Liver (tissue), 9 donors: ENCODE results near the gene EMSY. TPM values are rescaled to one million over a fixed set of nuclear protein-coding genes. Genes with fewer than 3 reads are reported as not detected.

ENCODE experiments used
- DNase-seq: peaks from one replicate; pipeline ENCODE4 v3.0.0-alpha.2; 2017; ENCODE audit warnings: low spot score
- H3K27ac ChIP-seq, 2 donors: one replicate each; pipeline ENCODE4 v1.7.0; 2013; ENCODE audit warnings: inconsistent platforms in 2 of 2, low read length in 2 of 2, control low read depth in 1 of 2, low read depth in 1 of 2, mild to moderate bottlenecking in 1 of 2
- H3K27me3 ChIP-seq, 4 donors: one replicate each; pipeline versions ENCODE4 v1.6.1 to v1.7.0; 2013; ENCODE audit warnings: low read length in 3 of 4, inconsistent platforms in 1 of 4, mild to moderate bottlenecking in 1 of 4, moderate library complexity in 1 of 4; ENCODE audit not compliant: control insufficient read depth in 4 of 4, insufficient read depth in 4 of 4
- H3K36me3 ChIP-seq, 4 donors: one replicate each; pipeline versions ENCODE4 v1.6.1 to v1.7.0; 2013; ENCODE audit warnings: low read length in 3 of 4, mild to moderate bottlenecking in 3 of 4, low read depth in 1 of 4, moderate library complexity in 1 of 4; ENCODE audit not compliant: control insufficient read depth in 4 of 4, insufficient read depth in 3 of 4
- H3K4me1 ChIP-seq, 4 donors: one replicate each; pipeline versions ENCODE4 v1.6.1 to v1.7.0; 2013; ENCODE audit warnings: low read length in 3 of 4, mild to moderate bottlenecking in 3 of 4, moderate library complexity in 1 of 4; ENCODE audit not compliant: control insufficient read depth in 4 of 4, insufficient read depth in 4 of 4
- H3K4me3 ChIP-seq, 3 donors: one replicate each; pipeline versions ENCODE4 v1.6.1 to v1.7.0; 2013; ENCODE audit warnings: low read length in 3 of 3, control low read depth in 1 of 3, low read depth in 1 of 3, mild to moderate bottlenecking in 1 of 3
- H3K9ac ChIP-seq, 2 donors: one replicate each; pipeline ENCODE4 v1.7.0; 2013; ENCODE audit warnings: low read length in 2 of 2, mild to moderate bottlenecking in 2 of 2, moderate library complexity in 2 of 2, control low read depth in 1 of 2, low read depth in 1 of 2
- H3K9me3 ChIP-seq, 4 donors: one replicate each; pipeline versions ENCODE4 v1.6.1 to v1.7.0; 2013; ENCODE audit warnings: low read length in 3 of 4; ENCODE audit not compliant: control insufficient read depth in 4 of 4
- EGR1 ChIP-seq, 2 donors: IDR thresholded peaks; 2 replicates each; pipeline ENCODE4 v1.6.1; 2016 to 2018; ENCODE audit warnings: antibody characterized with exemption in 2 of 2, low read depth in 2 of 2
- FOXA1 ChIP-seq: IDR thresholded peaks from 2 replicates; pipeline ENCODE4 v1.6.1; 2016; ENCODE audit warnings: antibody characterized with exemption
- FOXA2 ChIP-seq: IDR thresholded peaks from 2 replicates; pipeline ENCODE4 v1.6.1; 2016; ENCODE audit warnings: antibody characterized with exemption
- GABPA ChIP-seq, 2 donors: IDR thresholded peaks in 1 of 2; conservative IDR thresholded peaks in 1 of 2; 2 replicates each; pipeline ENCODE4 v1.6.1; 2016; ENCODE audit warnings: antibody characterized with exemption in 2 of 2, mild to moderate bottlenecking in 1 of 2, moderate library complexity in 1 of 2
- HNF4A ChIP-seq, 2 donors: conservative IDR thresholded peaks; 2 replicates each; pipeline ENCODE4 v1.6.1; 2016; ENCODE audit warnings: antibody characterized with exemption in 2 of 2, mild to moderate bottlenecking in 2 of 2
- HNF4G ChIP-seq: IDR thresholded peaks from 2 replicates; pipeline ENCODE4 v1.6.1; 2016; ENCODE audit warnings: antibody characterized with exemption
- JUND ChIP-seq, 2 donors: IDR thresholded peaks; 2 replicates each; pipeline ENCODE4 v1.6.1; 2016; ENCODE audit warnings: antibody characterized with exemption in 2 of 2
- NR2F2 ChIP-seq: IDR thresholded peaks from 2 replicates; pipeline ENCODE4 v1.6.1; 2016; ENCODE audit warnings: antibody characterized with exemption
- RAD21 ChIP-seq, 2 donors: IDR thresholded peaks; 2 replicates each; pipeline ENCODE4 v1.6.1; 2016; ENCODE audit warnings: antibody characterized with exemption in 2 of 2, mild to moderate bottlenecking in 2 of 2
- RXRA ChIP-seq, 2 donors: IDR thresholded peaks; 2 replicates each; pipeline ENCODE4 v1.6.1; 2017 to 2018; ENCODE audit warnings: antibody characterized with exemption in 2 of 2, mild to moderate bottlenecking in 1 of 2
- SP1 ChIP-seq: IDR thresholded peaks from 2 replicates; pipeline ENCODE4 v1.6.1; 2018; ENCODE audit warnings: antibody characterized with exemption, mild to moderate bottlenecking
- TAF1 ChIP-seq: conservative IDR thresholded peaks from 2 replicates; pipeline ENCODE4 v1.6.1; 2016; ENCODE audit warnings: antibody characterized with exemption, mild to moderate bottlenecking
- YY1 ChIP-seq: IDR thresholded peaks from 2 replicates; pipeline ENCODE4 v1.6.1; 2016; ENCODE audit warnings: antibody characterized with exemption, mild to moderate bottlenecking
- WGBS: extraction: QIAGEN DNeasy Blood & Tissue Kit; methylation state at CpG from one replicate; pipeline ENCODE4 v1.1.7; 2013; 5-methylcytosine and 5-hydroxymethylcytosine counted together
- polyA plus RNA-seq, 2 donors: library from polyadenylated mRNA; stranded (reverse) in 1 of 2; unstranded in 1 of 2; fragments of 200-250 nt in 1 of 2; fragments of >200 nt in 1 of 2; fragmentation: Nextera tagmentation in 1 of 2; extraction: Ambion mirVana in 1 of 2; gene quantifications; one replicate each; pipeline versions ENCODE4 v1.2.1 to v1.2.3, GENCODE V29; 2013 to 2015
- total RNA-seq, 2 donors: library from RNA; depleted of rRNA; stranded (reverse); fragments of >200 nt; gene quantifications; one replicate each; pipeline ENCODE4 v1.2.3, GENCODE V29; 2014
- TF ChIP-seq, protein P1 (sequence below): IDR thresholded peaks from 2 replicates; pipeline ENCODE4 v1.6.1; 2016; ENCODE audit warnings: antibody characterized with exemption
- TF ChIP-seq, protein P2 (sequence below): IDR thresholded peaks from 2 replicates; pipeline ENCODE4 v1.6.1; 2016; ENCODE audit warnings: antibody characterized with exemption
- TF ChIP-seq, protein P3 (sequence below): fragments of 150-350 bp; IDR thresholded peaks from 2 replicates; pipeline ENCODE4 v1.5.1; 2017; ENCODE audit warnings: improper control_type of control experiment, low read depth, low read length; ENCODE audit not compliant: missing input control
- TF ChIP-seq, protein P4 (sequence below): IDR thresholded peaks from 2 replicates; pipeline ENCODE4 v1.6.1; 2016; ENCODE audit warnings: antibody characterized with exemption
- TF ChIP-seq, protein P5 (sequence below): IDR thresholded peaks from 2 replicates; pipeline ENCODE4 v1.6.1; 2016; ENCODE audit warnings: antibody characterized with exemption, mild to moderate bottlenecking
- donor health status: healthy.
- donor health status: healthy.
- donor health status: healthy.
- donor health status: healthy.
- donor health status: healthy.

The EMSY gene
- total and polyA plus RNA-seq, 4 donors, result 4.2 to 14.8 (median 8.9) TPM

DNA sequence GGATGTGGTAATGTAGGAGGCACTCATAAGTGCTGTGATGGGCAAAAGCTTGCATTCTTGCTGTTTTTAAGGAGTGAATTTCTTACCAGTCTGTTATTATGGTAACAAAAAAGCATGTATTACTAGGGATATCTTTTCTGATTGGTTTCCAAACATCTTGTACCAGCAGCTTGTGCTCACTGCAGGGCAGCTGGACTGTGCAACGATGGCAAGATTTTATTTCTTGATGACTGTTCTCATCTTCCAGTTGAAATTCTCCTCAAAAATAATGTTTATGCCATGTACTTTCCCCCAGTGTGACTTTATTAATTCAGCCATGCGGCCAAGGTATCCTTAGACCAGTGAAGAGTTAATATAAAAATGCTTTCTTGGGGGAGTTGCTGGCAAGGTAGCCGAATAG is 35.4 kb downstream of the EMSY start:
- Histone ChIP-seq H3K9me3 (no peaks in the 10 kb centered on the region), H3K4me1 (no peaks in the 10 kb centered on the region), H3K4me3 (no peak overlapping the region), H3K27ac (no peak overlapping the region), H3K27me3 (no peaks in the 10 kb centered on the region), H3K9ac (no peak overlapping the region), H3K36me3 (peaks cover 0 to 11% (median 7%) of the 10 kb centered on the region in 4 donors)
- WGBS, result 98% methylated on average over 3 of the region's 3 CpGs
- DNase-seq, result no peak
- TF ChIP-seq YY1, result no peak
- no peak for TF ChIP-seq HNF4G
- TF ChIP-seq RXRA (IDR thresholded peaks at IDR 0.05), result no peak
- no peak for TF ChIP-seq JUND (IDR thresholded peaks at IDR 0.05)
- TF ChIP-seq, protein P1, sequence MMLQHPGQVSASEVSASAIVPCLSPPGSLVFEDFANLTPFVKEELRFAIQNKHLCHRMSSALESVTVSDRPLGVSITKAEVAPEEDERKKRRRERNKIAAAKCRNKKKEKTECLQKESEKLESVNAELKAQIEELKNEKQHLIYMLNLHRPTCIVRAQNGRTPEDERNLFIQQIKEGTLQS, result no peak
- TF ChIP-seq NR2F2, result no peak
- no peak for TF ChIP-seq SP1
- TF ChIP-seq, protein P2, sequence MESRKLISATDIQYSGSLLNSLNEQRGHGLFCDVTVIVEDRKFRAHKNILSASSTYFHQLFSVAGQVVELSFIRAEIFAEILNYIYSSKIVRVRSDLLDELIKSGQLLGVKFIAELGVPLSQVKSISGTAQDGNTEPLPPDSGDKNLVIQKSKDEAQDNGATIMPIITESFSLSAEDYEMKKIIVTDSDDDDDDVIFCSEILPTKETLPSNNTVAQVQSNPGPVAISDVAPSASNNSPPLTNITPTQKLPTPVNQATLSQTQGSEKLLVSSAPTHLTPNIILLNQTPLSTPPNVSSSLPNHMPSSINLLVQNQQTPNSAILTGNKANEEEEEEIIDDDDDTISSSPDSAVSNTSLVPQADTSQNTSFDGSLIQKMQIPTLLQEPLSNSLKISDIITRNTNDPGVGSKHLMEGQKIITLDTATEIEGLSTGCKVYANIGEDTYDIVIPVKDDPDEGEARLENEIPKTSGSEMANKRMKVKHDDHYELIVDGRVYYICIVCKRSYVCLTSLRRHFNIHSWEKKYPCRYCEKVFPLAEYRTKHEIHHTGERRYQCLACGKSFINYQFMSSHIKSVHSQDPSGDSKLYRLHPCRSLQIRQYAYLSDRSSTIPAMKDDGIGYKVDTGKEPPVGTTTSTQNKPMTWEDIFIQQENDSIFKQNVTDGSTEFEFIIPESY, result no peak
- no peak for TF ChIP-seq GABPA (IDR thresholded peaks at IDR 0.05 in 1 of 2, conservative IDR thresholded peaks at IDR 0.05 in 1 of 2)
- TF ChIP-seq RAD21 (IDR thresholded peaks at IDR 0.05), result no peak
- TF ChIP-seq, protein P3, sequence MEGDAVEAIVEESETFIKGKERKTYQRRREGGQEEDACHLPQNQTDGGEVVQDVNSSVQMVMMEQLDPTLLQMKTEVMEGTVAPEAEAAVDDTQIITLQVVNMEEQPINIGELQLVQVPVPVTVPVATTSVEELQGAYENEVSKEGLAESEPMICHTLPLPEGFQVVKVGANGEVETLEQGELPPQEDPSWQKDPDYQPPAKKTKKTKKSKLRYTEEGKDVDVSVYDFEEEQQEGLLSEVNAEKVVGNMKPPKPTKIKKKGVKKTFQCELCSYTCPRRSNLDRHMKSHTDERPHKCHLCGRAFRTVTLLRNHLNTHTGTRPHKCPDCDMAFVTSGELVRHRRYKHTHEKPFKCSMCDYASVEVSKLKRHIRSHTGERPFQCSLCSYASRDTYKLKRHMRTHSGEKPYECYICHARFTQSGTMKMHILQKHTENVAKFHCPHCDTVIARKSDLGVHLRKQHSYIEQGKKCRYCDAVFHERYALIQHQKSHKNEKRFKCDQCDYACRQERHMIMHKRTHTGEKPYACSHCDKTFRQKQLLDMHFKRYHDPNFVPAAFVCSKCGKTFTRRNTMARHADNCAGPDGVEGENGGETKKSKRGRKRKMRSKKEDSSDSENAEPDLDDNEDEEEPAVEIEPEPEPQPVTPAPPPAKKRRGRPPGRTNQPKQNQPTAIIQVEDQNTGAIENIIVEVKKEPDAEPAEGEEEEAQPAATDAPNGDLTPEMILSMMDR, result no peak
- TF ChIP-seq, protein P4, sequence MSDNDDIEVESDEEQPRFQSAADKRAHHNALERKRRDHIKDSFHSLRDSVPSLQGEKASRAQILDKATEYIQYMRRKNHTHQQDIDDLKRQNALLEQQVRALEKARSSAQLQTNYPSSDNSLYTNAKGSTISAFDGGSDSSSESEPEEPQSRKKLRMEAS, result no peak
- no peak for TF ChIP-seq EGR1 (IDR thresholded peaks at IDR 0.05; ENCODE audit: low read depth in 2 of 2)
- TF ChIP-seq, protein P5, sequence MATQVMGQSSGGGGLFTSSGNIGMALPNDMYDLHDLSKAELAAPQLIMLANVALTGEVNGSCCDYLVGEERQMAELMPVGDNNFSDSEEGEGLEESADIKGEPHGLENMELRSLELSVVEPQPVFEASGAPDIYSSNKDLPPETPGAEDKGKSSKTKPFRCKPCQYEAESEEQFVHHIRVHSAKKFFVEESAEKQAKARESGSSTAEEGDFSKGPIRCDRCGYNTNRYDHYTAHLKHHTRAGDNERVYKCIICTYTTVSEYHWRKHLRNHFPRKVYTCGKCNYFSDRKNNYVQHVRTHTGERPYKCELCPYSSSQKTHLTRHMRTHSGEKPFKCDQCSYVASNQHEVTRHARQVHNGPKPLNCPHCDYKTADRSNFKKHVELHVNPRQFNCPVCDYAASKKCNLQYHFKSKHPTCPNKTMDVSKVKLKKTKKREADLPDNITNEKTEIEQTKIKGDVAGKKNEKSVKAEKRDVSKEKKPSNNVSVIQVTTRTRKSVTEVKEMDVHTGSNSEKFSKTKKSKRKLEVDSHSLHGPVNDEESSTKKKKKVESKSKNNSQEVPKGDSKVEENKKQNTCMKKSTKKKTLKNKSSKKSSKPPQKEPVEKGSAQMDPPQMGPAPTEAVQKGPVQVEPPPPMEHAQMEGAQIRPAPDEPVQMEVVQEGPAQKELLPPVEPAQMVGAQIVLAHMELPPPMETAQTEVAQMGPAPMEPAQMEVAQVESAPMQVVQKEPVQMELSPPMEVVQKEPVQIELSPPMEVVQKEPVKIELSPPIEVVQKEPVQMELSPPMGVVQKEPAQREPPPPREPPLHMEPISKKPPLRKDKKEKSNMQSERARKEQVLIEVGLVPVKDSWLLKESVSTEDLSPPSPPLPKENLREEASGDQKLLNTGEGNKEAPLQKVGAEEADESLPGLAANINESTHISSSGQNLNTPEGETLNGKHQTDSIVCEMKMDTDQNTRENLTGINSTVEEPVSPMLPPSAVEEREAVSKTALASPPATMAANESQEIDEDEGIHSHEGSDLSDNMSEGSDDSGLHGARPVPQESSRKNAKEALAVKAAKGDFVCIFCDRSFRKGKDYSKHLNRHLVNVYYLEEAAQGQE, result no peak
- TF ChIP-seq HNF4A (conservative IDR thresholded peaks at IDR 0.05), result no peak
- TF ChIP-seq TAF1, result no peak
- no peak for TF ChIP-seq FOXA2
- TF ChIP-seq FOXA1, result no peak
